SW 1271 (cell line): Measurements from ENCODE around the gene FKBP4.

Experiments
- DNase-seq, 2 experiments: peaks; one replicate each; lab custom pipeline; 2025; lab: John Stamatoyannopoulos, UW

FKBP4 gene

DNA sequence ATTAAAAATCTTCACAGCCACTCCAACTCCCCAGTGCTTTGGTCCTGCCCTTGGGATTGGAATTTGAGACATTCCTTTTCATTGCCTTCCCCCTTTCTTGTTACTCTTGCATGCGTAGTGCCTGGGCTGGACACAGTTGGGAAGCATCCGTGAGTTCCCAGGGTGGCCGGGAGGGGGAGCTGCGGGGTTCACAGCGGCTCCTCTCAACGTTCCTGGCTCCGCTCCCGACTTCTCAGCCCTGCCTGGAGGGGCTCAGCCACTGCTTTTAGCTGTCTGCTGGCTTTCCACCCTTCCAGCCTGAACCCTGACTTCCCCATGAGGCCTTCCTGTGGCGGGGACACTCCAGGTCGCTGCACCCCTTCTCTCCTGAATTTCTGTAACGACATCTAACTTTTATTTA is 58.9 kb downstream of the FKBP4 start:
- DNase-seq: peak in 1 of 2 experiments; percentile 47
